CD4-positive, alpha-beta T cell (primary cell): ENCODE measurements around the gene RAPGEF5. TPM values are rescaled to one million over a fixed set of nuclear protein-coding genes. Genes with fewer than 3 reads are reported as not detected.

Source experiments
- ATAC-seq: fragments of 200-7000 bp; cut with Tn5 transposase; one replicate; pipeline ENCODE4 v1.10.0; 2022; ENCODE audit warnings: mild to moderate bottlenecking; ENCODE audit not compliant: poor library complexity
- CTCF ChIA-PET: fragments of 350-600 bp; sonication (Branson Sonifier 250); formaldehyde crosslinking; loops from one replicate; lab custom pipeline; 2021; ENCODE audit warnings: antibody characterized with exemption, inconsistent platforms; lab: Charles Lee
- POLR2A ChIA-PET: fragments of 350-600 bp; sonication (Branson Sonifier 250); formaldehyde crosslinking; loops from one replicate; lab custom pipeline; 2021; ENCODE audit warnings: antibody characterized with exemption, inconsistent platforms; lab: Charles Lee
- DNase-seq, 14 experiments: peaks; one replicate each; pipeline ENCODE4 v3.0.0-alpha.2; 2013 to 2020; ENCODE audit warnings: mixed read lengths in 2 of 14
- H3K27ac ChIP-seq, 2 donors: one replicate each; pipeline versions ENCODE4 v1.5.1 to v1.7.0; 2013; ENCODE audit warnings: low read length in 2 of 2, low read depth in 1 of 2, mild to moderate bottlenecking in 1 of 2
- H3K27me3 ChIP-seq, 2 experiments: 1 replicate in 1 of 2; 2 replicates in 1 of 2; pipeline versions ENCODE4 v1.6.1 to v1.7.0; 2013; ENCODE audit warnings: low read length in 2 of 2, control low read depth in 1 of 2, mild to moderate bottlenecking in 1 of 2, moderate library complexity in 1 of 2; ENCODE audit not compliant: insufficient read depth in 2 of 2, control insufficient read depth in 1 of 2
- H3K36me3 ChIP-seq: one replicate; pipeline ENCODE4 v1.6.1; 2013; ENCODE audit warnings: low read length, control low read depth; ENCODE audit not compliant: insufficient read depth
- H3K4me1 ChIP-seq: one replicate; pipeline ENCODE4 v1.6.1; 2013; ENCODE audit warnings: low read length, control low read depth; ENCODE audit not compliant: insufficient read depth
- H3K4me3 ChIP-seq: one replicate; pipeline ENCODE4 v1.5.1; 2013; ENCODE audit warnings: mild to moderate bottlenecking, low read length, moderate library complexity
- H3K9me3 ChIP-seq, 2 experiments: 1 replicate in 1 of 2; 2 replicates in 1 of 2; pipeline versions ENCODE4 v1.6.1 to v1.7.0; 2013; ENCODE audit warnings: low read length in 2 of 2, mild to moderate bottlenecking in 2 of 2, control low read depth in 1 of 2, moderate library complexity in 1 of 2; ENCODE audit not compliant: control insufficient read depth in 1 of 2, insufficient read depth in 1 of 2
- H3K27ac Mint-ChIP-seq: one replicate; pipeline ENCODE4 v1.8.0; 2020; ENCODE audit warnings: mixed read lengths
- H3K27me3 Mint-ChIP-seq: one replicate; pipeline ENCODE4 v1.8.0; 2021; ENCODE audit warnings: mixed read lengths
- H3K36me3 Mint-ChIP-seq: one replicate; pipeline ENCODE4 v1.8.0; 2021; ENCODE audit warnings: low read depth, mixed read lengths
- H3K4me1 Mint-ChIP-seq: one replicate; pipeline ENCODE4 v1.8.0; 2021; ENCODE audit warnings: low read depth, mixed read lengths
- H3K4me3 Mint-ChIP-seq: one replicate; pipeline ENCODE4 v1.8.0; 2020; ENCODE audit warnings: mild to moderate bottlenecking, mixed read lengths
- H3K9me3 Mint-ChIP-seq: one replicate; pipeline ENCODE4 v1.8.0; 2020; ENCODE audit warnings: mixed read lengths
- intact Hi-C, 2 experiments: fragments of 100-400 bp; cut with DNase I in 1 of 2; cut with micrococcal nuclease in 1 of 2; formaldehyde crosslinking; loops; one replicate each; pipeline versions ENCODE4 v1.15.1 to v1.9.0; 2023 to 2025; cut with DNase I, micrococcal nuclease
- total RNA-seq, 174 experiments: library from RNA in 2 of 174; stranded (reverse) in 2 of 174; gene quantifications; one replicate each; pipeline ENCODE4 v1.2.3 and lab custom pipeline; 2021 to 2026
- TF ChIP-seq, protein P1 (sequence below): fragments of 200-600 bp; IDR thresholded peaks from one replicate; pipeline ENCODE4 v1.8.0; 2022; ENCODE audit warnings: antibody characterized with exemption, mild to moderate bottlenecking

RAPGEF5 gene
- total RNA-seq, 2 experiments from 2014 or later: 0.17 TPM; not detected in 1

DNA sequence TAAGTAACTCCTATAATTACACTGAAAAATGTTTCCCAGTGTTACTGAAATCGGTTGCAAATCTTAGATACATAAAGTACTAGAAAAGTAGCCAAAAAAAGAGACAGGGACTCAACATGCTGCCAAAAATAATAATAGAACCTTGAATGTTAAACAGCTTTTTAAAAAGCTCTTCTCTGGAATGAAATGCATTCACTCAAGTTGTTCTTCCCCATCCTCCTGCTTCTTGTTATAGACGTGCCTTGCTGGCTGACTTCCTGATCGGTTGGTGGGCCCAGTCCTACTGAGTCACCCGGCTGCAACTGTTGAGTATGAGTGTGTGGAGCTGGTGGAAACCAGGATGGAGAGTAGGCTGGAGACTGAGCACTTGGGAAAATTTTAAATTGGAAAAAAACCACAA, 30.6 kb upstream of the RAPGEF5 start:
- no peak overlapping the region for H3K4me3 ChIP-seq
- no peaks in the 10 kb centered on the region for H3K4me1 ChIP-seq
- H3K36me3 ChIP-seq: no peaks in the 10 kb centered on the region
- Mint-ChIP-seq H3K27ac (no peak overlapping the region), H3K27me3 (peaks cover 5% of the 10 kb centered on the region), H3K36me3 (no peaks in the 10 kb centered on the region), H3K4me1 (no peaks in the 10 kb centered on the region), H3K4me3 (no peak overlapping the region), H3K9me3 (no peaks in the 10 kb centered on the region)
- ATAC-seq (no peak), DNase-seq (no peak)
- no peaks in the 10 kb centered on the region for H3K27me3 ChIP-seq
- H3K27ac ChIP-seq: no peak overlapping the region
- intact Hi-C loops: no loop called here
- CTCF ChIA-PET: no interaction called here
- H3K9me3 ChIP-seq: no peaks in the 10 kb centered on the region
- TF ChIP-seq, protein P1, sequence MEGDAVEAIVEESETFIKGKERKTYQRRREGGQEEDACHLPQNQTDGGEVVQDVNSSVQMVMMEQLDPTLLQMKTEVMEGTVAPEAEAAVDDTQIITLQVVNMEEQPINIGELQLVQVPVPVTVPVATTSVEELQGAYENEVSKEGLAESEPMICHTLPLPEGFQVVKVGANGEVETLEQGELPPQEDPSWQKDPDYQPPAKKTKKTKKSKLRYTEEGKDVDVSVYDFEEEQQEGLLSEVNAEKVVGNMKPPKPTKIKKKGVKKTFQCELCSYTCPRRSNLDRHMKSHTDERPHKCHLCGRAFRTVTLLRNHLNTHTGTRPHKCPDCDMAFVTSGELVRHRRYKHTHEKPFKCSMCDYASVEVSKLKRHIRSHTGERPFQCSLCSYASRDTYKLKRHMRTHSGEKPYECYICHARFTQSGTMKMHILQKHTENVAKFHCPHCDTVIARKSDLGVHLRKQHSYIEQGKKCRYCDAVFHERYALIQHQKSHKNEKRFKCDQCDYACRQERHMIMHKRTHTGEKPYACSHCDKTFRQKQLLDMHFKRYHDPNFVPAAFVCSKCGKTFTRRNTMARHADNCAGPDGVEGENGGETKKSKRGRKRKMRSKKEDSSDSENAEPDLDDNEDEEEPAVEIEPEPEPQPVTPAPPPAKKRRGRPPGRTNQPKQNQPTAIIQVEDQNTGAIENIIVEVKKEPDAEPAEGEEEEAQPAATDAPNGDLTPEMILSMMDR: no peak
- POLR2A ChIA-PET: no interaction called here

GRCh38 chr7:22386865-22387264, 29.9 kb upstream of the RAPGEF5 start:
- H3K36me3 ChIP-seq: no peaks in the 10 kb centered on the region
- Mint-ChIP-seq H3K4me3 (no peak overlapping the region), H3K27ac (no peak overlapping the region), H3K9me3 (no peaks in the 10 kb centered on the region), H3K27me3 (peaks cover 5% of the 10 kb centered on the region), H3K4me1 (no peaks in the 10 kb centered on the region), H3K36me3 (no peaks in the 10 kb centered on the region)
- DNase-seq (no peak), ATAC-seq (no peak)
- TF ChIP-seq, protein P1: no peak
- no peak overlapping the region for H3K27ac ChIP-seq
- CTCF ChIA-PET: no interaction called here
- H3K4me1 ChIP-seq: no peaks in the 10 kb centered on the region
- POLR2A ChIA-PET: no interaction called here
- no peaks in the 10 kb centered on the region for H3K27me3 ChIP-seq
- H3K9me3 ChIP-seq: no peaks in the 10 kb centered on the region
- intact Hi-C loops: no loop called here
- no peak overlapping the region for H3K4me3 ChIP-seq

GRCh38 chr7:22386206-22386858, 29.4 kb upstream of the RAPGEF5 start:
- H3K4me3 ChIP-seq: no peak overlapping the region

More at GRCh38 chr7:22386206-22386858, 29.4 kb upstream of the RAPGEF5 start:
- POLR2A ChIA-PET: no interaction called here
- Histone ChIP-seq H3K9me3 (no peaks in the 10 kb centered on the region), H3K27me3 (no peaks in the 10 kb centered on the region), H3K27ac (no peak overlapping the region), H3K36me3 (no peaks in the 10 kb centered on the region), H3K4me1 (no peaks in the 10 kb centered on the region)
- Mint-ChIP-seq H3K27me3 (peaks cover 5% of the 10 kb centered on the region), H3K4me1 (no peaks in the 10 kb centered on the region), H3K27ac (no peak overlapping the region), H3K4me3 (no peak overlapping the region), H3K36me3 (no peaks in the 10 kb centered on the region), H3K9me3 (no peaks in the 10 kb centered on the region)
- intact Hi-C loops: no loop called here
- TF ChIP-seq, protein P1: no peak
- CTCF ChIA-PET: no interaction called here
- no peak for DNase-seq
- ATAC-seq: no peak
